ENCODE data around the gene FLRT3.

Gene FLRT3

DNA sequence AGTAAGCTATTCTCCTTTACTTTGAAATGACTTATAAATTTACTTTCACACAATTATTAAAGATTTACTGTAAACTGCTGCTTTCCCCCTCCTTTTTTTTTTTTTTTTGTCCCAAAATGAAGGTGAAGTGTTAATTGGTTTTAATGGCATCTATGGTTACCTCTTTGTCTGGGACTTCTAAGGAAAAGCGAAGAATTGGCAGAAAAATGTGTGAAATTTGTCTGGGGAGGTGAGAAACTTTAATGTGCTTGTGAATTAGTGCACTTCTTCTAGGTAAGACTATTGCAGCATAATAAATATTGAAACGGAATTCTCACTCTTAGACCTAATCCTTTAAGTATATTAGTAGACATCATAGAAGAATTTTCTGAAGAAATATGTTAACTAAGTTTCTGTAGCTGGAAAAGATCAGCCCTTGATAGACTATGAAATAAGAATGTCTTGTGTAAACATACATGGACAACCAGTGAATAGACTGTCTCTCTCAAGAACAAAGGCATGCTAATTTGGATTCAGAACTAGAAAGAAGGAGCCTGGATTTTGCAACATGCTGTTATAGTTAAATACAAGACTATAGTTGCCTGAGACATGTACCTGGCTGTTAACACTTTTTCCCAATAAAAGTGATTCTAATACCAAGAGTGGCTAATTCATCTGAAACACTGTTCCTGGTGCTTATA is 23.9 kb downstream of the FLRT3 start:
- no peak for DNase-seq

DNA sequence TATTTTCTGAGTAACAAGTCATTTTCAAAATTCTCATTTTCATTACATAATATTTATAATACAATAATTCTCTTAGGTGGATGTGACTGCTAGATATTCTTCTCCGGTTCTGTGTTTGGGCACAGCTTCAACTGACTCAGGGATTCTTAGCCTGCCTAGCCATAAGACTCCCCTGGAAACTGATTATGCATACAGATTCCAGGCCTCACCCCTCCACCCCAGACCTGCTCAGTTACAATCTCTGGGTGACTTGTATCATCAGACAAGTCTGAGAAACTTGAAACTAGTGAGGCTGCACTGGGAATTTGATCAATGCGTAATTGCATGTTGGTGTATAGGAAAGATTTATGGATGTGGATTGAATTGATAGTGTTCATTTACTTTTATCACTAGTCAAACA is 25.4 kb downstream of the FLRT3 start:
- no peak for DNase-seq

DNA sequence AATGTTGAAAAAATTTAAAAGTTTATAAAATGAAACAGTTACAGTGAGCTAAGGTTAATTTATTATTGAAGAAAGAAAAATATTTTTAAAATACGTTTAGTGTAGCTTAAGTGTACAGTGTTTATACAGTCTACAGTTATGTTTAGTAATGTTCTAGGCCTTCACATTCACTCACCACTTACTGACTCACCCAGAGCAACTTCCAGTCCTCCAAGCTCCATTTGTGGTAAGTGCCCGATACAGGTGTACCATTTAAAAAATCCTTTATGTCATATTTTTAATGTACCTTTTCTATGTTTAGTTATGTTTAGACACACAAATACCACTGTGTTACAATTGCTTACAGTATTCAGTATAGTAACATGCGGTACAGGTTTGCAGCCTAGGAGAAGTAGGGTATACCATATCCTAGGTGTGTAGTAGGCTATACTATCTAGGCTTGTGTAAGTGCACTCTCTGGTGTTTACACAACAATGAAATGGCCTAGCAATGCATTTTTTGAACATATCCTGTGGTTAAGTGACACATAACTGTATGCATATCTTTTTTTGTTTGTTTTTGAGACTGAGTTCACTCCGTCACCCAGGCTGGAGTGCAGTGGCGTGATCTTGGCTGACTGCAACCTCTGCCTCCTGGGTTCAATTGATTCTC is 26.3 kb downstream of the FLRT3 start:
- no peak for DNase-seq

DNA sequence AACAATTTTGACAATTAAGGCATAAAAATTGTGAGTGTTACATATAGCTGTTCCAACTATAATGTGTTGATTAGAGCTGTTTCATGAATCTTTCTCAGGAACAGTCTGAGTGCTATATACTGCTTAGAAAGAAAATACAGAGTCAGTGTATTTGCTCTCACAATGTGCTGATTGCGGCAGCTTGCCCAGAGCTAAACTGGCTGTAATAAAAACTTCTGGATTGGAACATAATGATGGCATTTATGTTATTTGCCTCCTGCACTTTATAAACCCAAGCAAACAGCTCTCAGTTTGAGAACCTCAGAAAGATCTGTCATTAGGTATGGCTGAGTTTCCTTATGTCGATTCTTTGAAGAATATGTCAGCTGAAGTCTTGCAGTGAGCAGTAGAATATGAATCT is 29.5 kb downstream of the FLRT3 start:
- DNase-seq: no peak

DNA sequence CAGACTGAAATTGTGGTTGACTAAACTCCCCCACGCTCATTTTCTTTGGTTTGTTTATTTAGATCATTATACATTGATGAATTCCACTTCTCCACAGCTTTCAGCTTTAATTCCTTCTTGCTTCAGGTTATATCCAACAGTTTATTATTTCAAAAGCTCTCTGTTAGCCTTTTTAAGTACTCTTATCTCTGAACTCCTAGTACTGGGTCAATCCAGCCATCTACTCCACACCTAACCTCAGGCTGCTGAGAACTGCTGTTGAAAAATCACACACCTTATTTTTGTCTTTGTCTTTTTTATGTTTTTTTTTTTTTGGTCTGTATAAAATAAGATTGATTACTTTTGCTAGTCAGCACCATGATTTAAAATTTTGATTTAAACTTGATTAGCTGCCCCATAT is 32.9 kb downstream of the FLRT3 start:
- DNase-seq: no peak

DNA sequence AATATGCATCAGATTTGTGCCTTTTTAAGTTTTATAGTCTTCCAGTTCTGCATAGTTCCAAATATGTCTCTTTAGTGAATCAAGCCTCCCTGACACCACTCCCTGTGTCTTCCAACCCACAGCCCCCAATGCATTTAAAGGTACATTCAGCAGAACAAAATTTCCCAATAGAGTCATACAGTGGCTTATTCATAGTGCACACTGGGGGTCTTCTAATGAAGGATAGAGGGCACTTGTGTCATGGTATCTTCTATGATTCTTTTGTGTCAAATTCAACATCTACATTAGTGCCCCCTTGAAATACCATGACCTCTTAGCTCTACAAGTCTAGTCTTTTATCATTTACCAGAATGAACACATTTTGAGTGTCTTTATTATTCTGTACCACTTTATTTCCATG is 33.8 kb downstream of the FLRT3 start:
- DNase-seq: no peak

DNA sequence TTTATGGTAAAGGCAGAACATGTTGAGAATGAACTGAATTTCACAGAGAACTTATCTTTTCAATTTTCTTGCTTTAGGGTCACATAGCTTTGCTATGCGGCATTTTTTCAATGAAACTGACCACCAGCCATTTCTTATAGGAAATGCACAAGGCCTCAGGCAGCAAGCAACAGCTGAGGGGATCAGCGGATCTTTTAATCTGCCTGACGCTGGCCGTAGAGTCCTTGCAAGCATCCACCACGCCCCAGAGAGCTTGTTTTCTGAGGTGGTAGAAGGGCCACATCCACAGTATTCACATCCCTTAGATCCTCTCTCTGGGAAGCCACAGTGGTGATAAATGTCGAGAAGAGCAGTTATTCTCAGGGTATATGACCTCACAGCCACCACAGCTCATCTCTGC is 34.3 kb downstream of the FLRT3 start:
- no peak for DNase-seq

DNA sequence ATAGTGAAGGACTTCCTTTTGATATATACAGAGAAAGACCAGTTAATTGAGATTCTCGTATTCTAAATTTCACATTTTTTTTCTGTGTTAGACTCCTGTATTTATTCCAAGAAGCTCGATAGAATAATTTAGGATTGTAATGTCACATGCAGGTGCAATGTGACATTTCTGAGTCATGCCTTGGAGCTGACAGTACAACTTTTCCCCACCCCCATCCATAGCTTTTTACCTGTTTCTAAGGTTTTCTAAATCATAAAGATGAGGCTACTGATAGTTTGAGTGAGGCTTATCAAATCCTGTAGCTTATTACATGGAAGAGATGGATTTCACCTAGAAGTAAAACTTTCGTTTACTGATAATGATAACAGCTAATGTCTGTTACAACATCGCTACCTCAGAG is 37.6 kb downstream of the FLRT3 start:
- no peak for DNase-seq

DNA sequence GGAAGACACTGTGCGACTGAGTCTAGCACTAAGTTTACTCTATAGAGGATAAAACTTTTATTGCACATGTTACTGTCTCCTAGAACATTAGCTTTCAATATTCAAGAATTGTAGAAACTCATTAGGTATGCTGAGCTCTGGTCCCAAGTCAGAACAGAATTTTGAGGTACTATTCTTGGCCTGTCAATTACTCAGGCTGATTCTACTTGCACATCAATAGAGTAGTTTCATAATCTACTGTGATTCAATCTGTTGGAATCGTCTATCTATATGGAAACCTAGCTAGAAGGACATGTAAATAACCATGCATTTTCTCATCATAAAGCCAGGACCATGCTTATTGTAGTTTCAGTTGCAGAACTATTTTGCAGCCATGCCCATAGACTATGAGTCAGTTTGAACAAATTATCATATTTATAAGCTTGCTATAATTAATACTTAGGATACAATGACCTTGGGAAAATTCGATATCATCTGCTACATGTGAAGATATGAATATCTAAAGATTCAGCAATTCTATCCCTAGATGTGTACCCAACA is 41.6 kb downstream of the FLRT3 start:
- no peak for DNase-seq

DNA sequence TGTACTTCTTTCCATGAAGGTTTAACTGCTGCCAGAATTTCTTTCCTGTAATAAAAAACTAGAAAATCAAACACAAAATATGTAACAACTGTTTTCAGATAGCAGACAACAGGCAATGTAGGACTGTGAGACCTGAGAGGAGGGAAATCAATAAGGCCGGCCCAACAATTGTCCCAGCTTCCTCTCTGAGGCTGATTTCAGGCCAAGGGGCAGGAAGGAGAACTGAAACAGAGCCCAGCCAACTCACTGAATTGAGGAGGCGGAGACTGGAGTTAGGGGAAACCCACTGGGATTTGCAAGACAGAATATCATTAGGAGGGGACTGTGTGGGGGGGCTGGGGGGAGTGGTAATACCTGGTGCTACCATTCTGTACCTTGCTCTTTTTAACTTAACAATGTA is 42.2 kb downstream of the FLRT3 start:
- no peak for DNase-seq

DNA sequence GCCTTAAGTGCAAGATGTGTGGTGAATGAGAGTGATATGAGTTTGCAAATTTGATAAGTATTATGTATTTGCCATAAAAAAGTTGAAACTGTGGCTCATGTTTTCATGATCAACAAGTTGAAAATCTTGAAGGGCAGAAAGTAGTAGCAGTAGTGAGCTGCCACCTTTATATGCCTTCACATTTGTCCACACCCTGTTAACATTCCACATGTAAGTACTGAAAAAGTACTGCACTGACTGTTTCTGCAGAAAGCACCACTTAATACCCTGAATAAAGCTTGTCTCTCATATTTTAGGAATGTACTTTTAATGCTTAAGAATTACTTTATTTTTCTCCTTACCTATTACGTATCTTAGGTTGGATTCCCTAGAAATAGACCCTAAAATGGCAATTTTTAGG is 45.9 kb downstream of the FLRT3 start:
- DNase-seq: no peak

DNA sequence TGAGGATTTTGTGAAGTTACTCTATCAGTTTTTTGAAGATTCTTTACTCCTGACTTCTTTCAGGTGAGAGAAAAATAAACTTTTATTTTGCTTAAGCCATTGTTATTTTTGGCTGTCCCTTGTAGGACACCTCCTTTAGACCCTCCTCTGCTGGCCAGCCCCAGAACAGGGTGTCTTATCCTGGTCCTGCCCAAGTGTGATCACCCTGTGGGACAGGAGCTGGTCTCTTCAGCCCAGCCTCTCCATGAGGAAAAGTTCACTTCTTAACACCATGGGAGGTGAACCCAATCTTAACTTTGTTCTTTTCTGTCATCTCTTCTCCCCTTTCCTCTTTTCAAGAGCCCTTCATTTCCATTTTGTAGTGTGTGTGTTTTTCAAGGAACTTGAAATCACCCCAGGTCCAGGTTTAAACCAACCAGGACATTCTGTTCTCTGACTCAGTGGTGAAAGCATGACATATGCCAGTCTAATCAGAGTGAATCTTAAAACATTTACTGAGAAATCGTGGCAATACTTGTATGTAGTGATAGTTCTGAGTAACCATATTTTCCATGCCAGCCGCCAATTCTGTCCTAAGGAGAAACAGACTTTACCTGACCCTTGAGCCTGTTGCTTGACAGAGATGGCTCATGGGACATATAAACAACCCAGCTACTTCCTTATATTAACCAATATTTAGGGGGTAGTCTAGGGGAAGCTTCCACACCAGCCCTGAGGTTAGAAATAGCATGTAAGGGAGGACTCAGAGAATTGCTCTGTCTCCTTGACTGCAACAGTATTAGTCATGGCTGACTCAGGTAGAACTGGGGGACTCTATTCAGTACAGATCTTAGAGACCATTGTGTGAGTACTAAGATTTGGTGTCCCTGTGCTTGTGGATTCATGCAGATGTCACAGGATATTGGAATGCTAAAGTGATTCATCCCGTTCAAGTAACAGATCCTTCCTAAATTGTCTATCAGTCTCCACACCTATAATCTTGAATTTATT is 48.8 kb downstream of the FLRT3 start:
- DNase-seq: no peak

DNA sequence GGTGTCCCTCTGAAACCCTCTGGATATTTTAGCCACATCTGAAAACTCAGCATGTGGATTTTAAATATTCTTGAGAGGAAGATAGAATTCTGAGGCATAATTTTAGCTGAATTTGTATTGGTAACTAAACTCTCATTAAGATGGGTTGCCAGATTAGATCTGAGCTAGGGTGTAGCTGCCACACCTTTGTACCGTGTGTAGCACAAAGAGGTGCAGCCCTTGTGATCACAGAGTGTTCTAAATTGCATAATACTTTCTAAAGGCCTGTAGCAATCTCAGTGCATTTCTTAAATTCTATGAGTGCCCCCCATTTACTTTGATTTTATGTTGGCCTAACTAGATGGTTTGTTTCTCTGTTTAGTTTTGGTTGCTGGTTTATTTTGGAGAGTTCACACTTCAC is 53.0 kb downstream of the FLRT3 start:
- no peak for DNase-seq

DNA sequence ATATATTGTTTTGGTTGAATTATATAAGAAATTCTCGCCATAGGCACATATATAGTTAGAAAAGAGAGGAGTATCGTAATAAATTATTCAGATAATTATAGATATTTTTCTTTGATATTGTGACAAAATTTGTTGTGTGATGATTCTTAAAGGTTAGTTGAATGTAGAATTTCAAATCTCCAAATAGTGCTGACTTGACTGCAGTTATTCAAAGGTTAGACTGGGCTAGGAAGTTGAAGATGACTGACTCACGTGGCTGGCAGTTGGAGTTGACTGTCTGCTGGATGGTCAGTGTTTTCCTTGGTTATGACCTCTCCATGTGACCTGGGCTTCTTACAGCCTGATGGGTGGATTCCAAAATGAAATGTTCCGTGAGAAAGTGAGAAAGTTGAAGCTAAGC is 55.3 kb downstream of the FLRT3 start:
- no peak for DNase-seq
